ENCODE results near the gene STRIT1. TPM values are rescaled to one million over a fixed set of nuclear protein-coding genes. Genes with fewer than 3 reads are reported as not detected.

The STRIT1 gene
- total RNA-seq, 1 experiment from 2014 or later: not detected

GRCh38 chr3:155296413-155296812, 2.9 kb upstream of the STRIT1 start:
- ATAC-seq (no peak), DNase-seq (no peak)
- Histone ChIP-seq H3K9ac (ENCODE audit: low read length) (no peak overlapping the region), H3K4me2 (ENCODE audit: low read length) (no peak overlapping the region), H3K4me1 (ENCODE audit: insufficient read depth, low read length) (no peaks in the 10 kb centered on the region), H3K27me3 (ENCODE audit: low read length) (no peaks in the 10 kb centered on the region), H3K36me3 (ENCODE audit: low read depth, low read length) (no peaks in the 10 kb centered on the region), H3K79me2 (ENCODE audit: low read length) (no peaks in the 10 kb centered on the region), H3K4me3 (ENCODE audit: low read length) (no peak overlapping the region), H4K20me1 (ENCODE audit: low read length) (no peaks in the 10 kb centered on the region), H3K27ac (ENCODE audit: low read length) (no peak overlapping the region), H3K9me2 (replicated peaks; ENCODE audit: low read length) (no peaks in the 10 kb centered on the region), H2AFZ (ENCODE audit: low read length) (no peak overlapping the region), H3F3A (ENCODE audit: low read length, unreplicated experiment) (no peaks in the 10 kb centered on the region), H3K9me3 (ENCODE audit: low read length) (0 out of 2 replicates have a peak, but pooled peaks cover 9% of the 10 kb centered on the region)
- POLR2A ChIA-PET (ENCODE audit: unreplicated experiment): no interaction called here
- CTCF ChIA-PET: no interaction called here
- TF ChIP-seq EZH2 (IDR thresholded peaks at IDR 0.05; ENCODE audit: low read length, unreplicated experiment) (no peak), EZH2phosphoT487 (IDR thresholded peaks at IDR 0.05; ENCODE audit: borderline replicate concordance, low read length) (no peak), CTCF (conservative IDR thresholded peaks at IDR 0.05; ENCODE audit: low read depth, low read length) (no peak)
- intact Hi-C loops (cut with micrococcal nuclease): no loop called here
- no TSS peak for BruUV-seq (replicated peaks)

GRCh38 chr3:155292693-155293092, 790 bp downstream of the STRIT1 start:
- ChIA-PET CTCF (no interaction called here), POLR2A (ENCODE audit: unreplicated experiment) (no interaction called here)
- no peaks in the 10 kb centered on the region for H3K79me2 ChIP-seq (ENCODE audit: low read length)
- H3K27ac ChIP-seq (ENCODE audit: low read length): no peak overlapping the region
- H3K9me2 ChIP-seq (replicated peaks; ENCODE audit: low read length): no peaks in the 10 kb centered on the region
- BruUV-seq (replicated peaks): no TSS peak
- TF ChIP-seq EZH2 (IDR thresholded peaks at IDR 0.05; ENCODE audit: low read length, unreplicated experiment) (no peak), EZH2phosphoT487 (IDR thresholded peaks at IDR 0.05; ENCODE audit: borderline replicate concordance, low read length) (no peak), CTCF (conservative IDR thresholded peaks at IDR 0.05; ENCODE audit: low read depth, low read length) (no peak)
- intact Hi-C loops (cut with micrococcal nuclease): no loop called here
- ATAC-seq (no peak), DNase-seq (no peak)
- no peaks in the 10 kb centered on the region for H3K4me1 ChIP-seq (ENCODE audit: insufficient read depth, low read length)
- no peak overlapping the region for H3K4me3 ChIP-seq (ENCODE audit: low read length)
- no peaks in the 10 kb centered on the region for H4K20me1 ChIP-seq (ENCODE audit: low read length)
- no peak overlapping the region for H2AFZ ChIP-seq (ENCODE audit: low read length)
- 0 out of 2 replicates have a peak, but pooled peaks cover 9% of the 10 kb centered on the region for H3K9me3 ChIP-seq (ENCODE audit: low read length)
- H3K27me3 ChIP-seq (ENCODE audit: low read length): no peaks in the 10 kb centered on the region
- no peak overlapping the region for H3K9ac ChIP-seq (ENCODE audit: low read length)
- no peak overlapping the region for H3K4me2 ChIP-seq (ENCODE audit: low read length)
- no peaks in the 10 kb centered on the region for H3K36me3 ChIP-seq (ENCODE audit: low read depth, low read length)
- no peaks in the 10 kb centered on the region for H3F3A ChIP-seq (ENCODE audit: low read length, unreplicated experiment)

- H3K9me3 ChIP-seq (ENCODE audit: low read length): 0 out of 2 replicates have a peak, but pooled peaks cover 9% of the 10 kb centered on the region
- no peak for ATAC-seq
- H3K9ac ChIP-seq (ENCODE audit: low read length): no peak overlapping the region
- BruUV-seq (replicated peaks): no TSS peak
- ChIA-PET POLR2A (ENCODE audit: unreplicated experiment) (no interaction called here), CTCF (no interaction called here)
- no peaks in the 10 kb centered on the region for H3K79me2 ChIP-seq (ENCODE audit: low read length)
- H2AFZ ChIP-seq (ENCODE audit: low read length): no peak overlapping the region
- no peaks in the 10 kb centered on the region for H4K20me1 ChIP-seq (ENCODE audit: low read length)
- H3K4me1 ChIP-seq (ENCODE audit: insufficient read depth, low read length): no peaks in the 10 kb centered on the region
- H3K27me3 ChIP-seq (ENCODE audit: low read length): no peaks in the 10 kb centered on the region
- no peak overlapping the region for H3K4me2 ChIP-seq (ENCODE audit: low read length)
- no peak overlapping the region for H3K27ac ChIP-seq (ENCODE audit: low read length)
- no peak for TF ChIP-seq EZH2 (IDR thresholded peaks at IDR 0.05; ENCODE audit: low read length, unreplicated experiment)
- no peak for TF ChIP-seq EZH2phosphoT487 (IDR thresholded peaks at IDR 0.05; ENCODE audit: borderline replicate concordance, low read length)
- no peak for TF ChIP-seq CTCF (conservative IDR thresholded peaks at IDR 0.05; ENCODE audit: low read depth, low read length)
- H3F3A ChIP-seq (ENCODE audit: low read length, unreplicated experiment): no peaks in the 10 kb centered on the region
- no peaks in the 10 kb centered on the region for H3K36me3 ChIP-seq (ENCODE audit: low read depth, low read length)
- no peak for DNase-seq
- no peak overlapping the region for H3K4me3 ChIP-seq (ENCODE audit: low read length)
- H3K9me2 ChIP-seq (replicated peaks; ENCODE audit: low read length): no peaks in the 10 kb centered on the region
- intact Hi-C loops (cut with micrococcal nuclease): no loop called here
Measured at GRCh38 chr3:155292133-155292532, 1.4 kb downstream of the STRIT1 start.
